GM23338 (cell line): ENCODE measurements around the gene KIAA1755. TPM values are rescaled to one million over a fixed set of nuclear protein-coding genes. Genes with fewer than 3 reads are reported as not detected.

Experiments used
- ATAC-seq: fragments of 200-7000 bp; cut with Tn5 transposase; 3 replicates; pipeline ENCODE4 v1.9.1; 2020
- DNase-seq: peaks from one replicate; pipeline ENCODE4 v3.0.0-alpha.2; 2015; ENCODE audit warnings: low spot score
- H2AFZ ChIP-seq: fragments of 200-600 bp; sonication (generic); 2 replicates; pipeline ENCODE4 v1.8.0; 2016; ENCODE audit warnings: antibody characterized with exemption, mild to moderate bottlenecking, moderate library complexity
- H3F3A ChIP-seq: fragments of 200-600 bp; sonication (generic); replicated peaks from 2 replicates; pipeline ENCODE4 v1.8.0; 2017; ENCODE audit warnings: antibody characterized with exemption, mixed run types, low read depth
- H3K27ac ChIP-seq: fragments of 200-600 bp; sonication (generic); 2 replicates; pipeline ENCODE4 v1.6.1; 2016; ENCODE audit warnings: low read depth
- H3K27me3 ChIP-seq: fragments of 200-600 bp; sonication (generic); 2 replicates; pipeline ENCODE4 v1.8.0; 2016; ENCODE audit warnings: mild to moderate bottlenecking, mixed run types, moderate library complexity; ENCODE audit not compliant: insufficient read depth
- H3K36me3 ChIP-seq: fragments of 200-600 bp; sonication (generic); 2 replicates; pipeline ENCODE4 v1.8.0; 2016; ENCODE audit warnings: mild to moderate bottlenecking; ENCODE audit not compliant: insufficient read depth
- H3K4me1 ChIP-seq: fragments of 200-600 bp; sonication (generic); 2 replicates; pipeline ENCODE4 v1.8.0; 2016; ENCODE audit warnings: mild to moderate bottlenecking, moderate library complexity; ENCODE audit not compliant: insufficient read depth
- H3K4me2 ChIP-seq: fragments of 200-600 bp; sonication (generic); 2 replicates; pipeline ENCODE4 v1.7.1; 2017; ENCODE audit warnings: mixed run types
- H3K4me3 ChIP-seq: fragments of 200-600 bp; sonication (generic); 2 replicates; pipeline ENCODE4 v1.6.1; 2016; ENCODE audit warnings: mixed run types
- H3K79me2 ChIP-seq: fragments of 200-600 bp; sonication (generic); replicated peaks from 2 replicates; pipeline ENCODE4 v1.8.0; 2017; ENCODE audit warnings: mild to moderate bottlenecking; ENCODE audit not compliant: insufficient read depth
- H3K9me2 ChIP-seq: fragments of 200-600 bp; sonication (generic); 2 replicates; pipeline ENCODE4 v1.8.0; 2017; ENCODE audit not compliant: insufficient read depth
- H4K20me1 ChIP-seq: fragments of 200-600 bp; sonication (generic); replicated peaks from 2 replicates; pipeline ENCODE4 v1.8.0; 2017; ENCODE audit warnings: mild to moderate bottlenecking; ENCODE audit not compliant: insufficient read depth
- H3K27ac Mint-ChIP-seq: 2 replicates; pipeline ENCODE4 v1.8.0; 2020; ENCODE audit warnings: inconsistent platforms, mild to moderate bottlenecking, moderate library complexity, mixed read lengths
- H3K27me3 Mint-ChIP-seq: 3 replicates; pipeline ENCODE4 v1.8.0; 2022; ENCODE audit warnings: low read depth, mild to moderate bottlenecking, moderate library complexity, mixed read lengths, inconsistent platforms; ENCODE audit not compliant: insufficient read depth, poor library complexity
- H3K36me3 Mint-ChIP-seq: 3 replicates; pipeline ENCODE4 v1.8.0; 2021; ENCODE audit warnings: low read depth, mild to moderate bottlenecking, inconsistent platforms, moderate library complexity, mixed read lengths
- H3K4me1 Mint-ChIP-seq: 3 replicates; pipeline ENCODE4 v1.8.0; 2020; ENCODE audit warnings: mild to moderate bottlenecking, inconsistent platforms, mixed read lengths
- H3K4me3 Mint-ChIP-seq: 3 replicates; pipeline ENCODE4 v1.8.0; 2021; ENCODE audit warnings: moderate library complexity, mild to moderate bottlenecking, inconsistent platforms, mixed read lengths
- H3K9me3 Mint-ChIP-seq: 3 replicates; pipeline ENCODE4 v1.8.0; 2020; ENCODE audit warnings: moderate library complexity, mild to moderate bottlenecking, inconsistent platforms, mixed read lengths
- EZH2 ChIP-seq: fragments of 200-600 bp; sonication (generic); IDR thresholded peaks from one replicate; pipeline ENCODE4 v1.8.0; 2017; ENCODE audit warnings: antibody characterized with exemption, mild to moderate bottlenecking, low read depth; ENCODE audit not compliant: unreplicated experiment
- EZH2phosphoT487 ChIP-seq: fragments of 200-600 bp; sonication (generic); IDR thresholded peaks from one replicate; pipeline ENCODE4 v1.8.1; 2018; ENCODE audit warnings: antibody characterized with exemption; ENCODE audit not compliant: unreplicated experiment
- NANOG ChIP-seq: IDR thresholded peaks from 2 replicates; pipeline ENCODE4 v1.6.1; 2016; ENCODE audit warnings: antibody characterized with exemption, borderline replicate concordance
- POLR2AphosphoS5 ChIP-seq: IDR thresholded peaks from 2 replicates; pipeline ENCODE4 v1.6.1; 2016; ENCODE audit warnings: antibody characterized with exemption, low read depth
- ZNF114 ChIP-seq: fragments of 250-450 bp; sonication (Bioruptor Pico); IDR thresholded peaks from 2 replicates; pipeline ENCODE4 v1.5.0; 2020; ENCODE audit warnings: mild to moderate bottlenecking, moderate library complexity
- ZNF331 ChIP-seq: fragments of 250-450 bp; sonication (Bioruptor Pico); IDR thresholded peaks from 2 replicates; pipeline ENCODE4 v1.5.0; 2020; ENCODE audit warnings: low read depth, mild to moderate bottlenecking, moderate library complexity
- polyA plus RNA-seq: library from polyadenylated mRNA; unstranded; fragments of >200 nt; fragmentation: Nextera tagmentation; extraction: Ambion mirVana; gene quantifications from 2 replicates; pipeline ENCODE4 v1.2.1, GENCODE V29; 2016
- total RNA-seq: library from RNA; depleted of rRNA; stranded (reverse); fragments of >200 nt; shearing (Covaris generic); gene quantifications from 2 replicates; pipeline ENCODE4 v1.2.3, GENCODE V29; 2014
- TF ChIP-seq, protein P1 (sequence below): IDR thresholded peaks from 2 replicates; pipeline ENCODE4 v1.6.1; 2016; ENCODE audit warnings: antibody characterized with exemption
- TF ChIP-seq, protein P2 (sequence below): IDR thresholded peaks from one replicate; pipeline ENCODE4 v1.6.1; 2018; ENCODE audit warnings: antibody characterized with exemption; ENCODE audit not compliant: unreplicated experiment

The KIAA1755 gene
- total and polyA plus RNA-seq, 2 experiments from 2014 or later: 0.28 TPM; not detected in 1

DNA sequence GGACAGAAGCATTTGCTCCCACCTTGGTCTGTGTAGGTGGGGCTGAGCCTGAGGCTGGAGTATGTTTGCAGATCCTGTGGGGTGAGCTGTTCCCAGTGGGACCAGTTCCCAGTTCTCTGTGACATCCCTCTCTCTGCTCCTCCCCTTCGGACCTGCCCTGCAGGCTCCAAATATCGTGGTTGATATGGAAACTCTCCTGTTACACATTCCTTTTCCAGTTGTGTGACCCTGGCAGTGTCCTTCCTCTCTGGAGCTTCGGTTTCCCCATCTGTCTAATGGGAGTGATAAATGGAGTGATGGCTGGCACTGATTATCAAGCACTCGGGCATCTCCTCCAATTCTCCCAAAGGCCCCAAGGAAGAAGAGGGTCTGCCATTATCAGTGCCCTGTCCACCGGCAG lies 79.8 kb downstream of the KIAA1755 start:
- TF ChIP-seq POLR2AphosphoS5: no peak
- no peak for TF ChIP-seq ZNF114
- TF ChIP-seq ZNF331 (CRISPR knock-in tag): no peak
- TF ChIP-seq, protein P1, sequence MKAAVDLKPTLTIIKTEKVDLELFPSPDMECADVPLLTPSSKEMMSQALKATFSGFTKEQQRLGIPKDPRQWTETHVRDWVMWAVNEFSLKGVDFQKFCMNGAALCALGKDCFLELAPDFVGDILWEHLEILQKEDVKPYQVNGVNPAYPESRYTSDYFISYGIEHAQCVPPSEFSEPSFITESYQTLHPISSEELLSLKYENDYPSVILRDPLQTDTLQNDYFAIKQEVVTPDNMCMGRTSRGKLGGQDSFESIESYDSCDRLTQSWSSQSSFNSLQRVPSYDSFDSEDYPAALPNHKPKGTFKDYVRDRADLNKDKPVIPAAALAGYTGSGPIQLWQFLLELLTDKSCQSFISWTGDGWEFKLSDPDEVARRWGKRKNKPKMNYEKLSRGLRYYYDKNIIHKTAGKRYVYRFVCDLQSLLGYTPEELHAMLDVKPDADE: no peak
- TF ChIP-seq, protein P2, sequence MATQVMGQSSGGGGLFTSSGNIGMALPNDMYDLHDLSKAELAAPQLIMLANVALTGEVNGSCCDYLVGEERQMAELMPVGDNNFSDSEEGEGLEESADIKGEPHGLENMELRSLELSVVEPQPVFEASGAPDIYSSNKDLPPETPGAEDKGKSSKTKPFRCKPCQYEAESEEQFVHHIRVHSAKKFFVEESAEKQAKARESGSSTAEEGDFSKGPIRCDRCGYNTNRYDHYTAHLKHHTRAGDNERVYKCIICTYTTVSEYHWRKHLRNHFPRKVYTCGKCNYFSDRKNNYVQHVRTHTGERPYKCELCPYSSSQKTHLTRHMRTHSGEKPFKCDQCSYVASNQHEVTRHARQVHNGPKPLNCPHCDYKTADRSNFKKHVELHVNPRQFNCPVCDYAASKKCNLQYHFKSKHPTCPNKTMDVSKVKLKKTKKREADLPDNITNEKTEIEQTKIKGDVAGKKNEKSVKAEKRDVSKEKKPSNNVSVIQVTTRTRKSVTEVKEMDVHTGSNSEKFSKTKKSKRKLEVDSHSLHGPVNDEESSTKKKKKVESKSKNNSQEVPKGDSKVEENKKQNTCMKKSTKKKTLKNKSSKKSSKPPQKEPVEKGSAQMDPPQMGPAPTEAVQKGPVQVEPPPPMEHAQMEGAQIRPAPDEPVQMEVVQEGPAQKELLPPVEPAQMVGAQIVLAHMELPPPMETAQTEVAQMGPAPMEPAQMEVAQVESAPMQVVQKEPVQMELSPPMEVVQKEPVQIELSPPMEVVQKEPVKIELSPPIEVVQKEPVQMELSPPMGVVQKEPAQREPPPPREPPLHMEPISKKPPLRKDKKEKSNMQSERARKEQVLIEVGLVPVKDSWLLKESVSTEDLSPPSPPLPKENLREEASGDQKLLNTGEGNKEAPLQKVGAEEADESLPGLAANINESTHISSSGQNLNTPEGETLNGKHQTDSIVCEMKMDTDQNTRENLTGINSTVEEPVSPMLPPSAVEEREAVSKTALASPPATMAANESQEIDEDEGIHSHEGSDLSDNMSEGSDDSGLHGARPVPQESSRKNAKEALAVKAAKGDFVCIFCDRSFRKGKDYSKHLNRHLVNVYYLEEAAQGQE: no peak
- no peak for ATAC-seq
- no peaks in the 10 kb centered on the region for H3K27me3 ChIP-seq

DNA sequence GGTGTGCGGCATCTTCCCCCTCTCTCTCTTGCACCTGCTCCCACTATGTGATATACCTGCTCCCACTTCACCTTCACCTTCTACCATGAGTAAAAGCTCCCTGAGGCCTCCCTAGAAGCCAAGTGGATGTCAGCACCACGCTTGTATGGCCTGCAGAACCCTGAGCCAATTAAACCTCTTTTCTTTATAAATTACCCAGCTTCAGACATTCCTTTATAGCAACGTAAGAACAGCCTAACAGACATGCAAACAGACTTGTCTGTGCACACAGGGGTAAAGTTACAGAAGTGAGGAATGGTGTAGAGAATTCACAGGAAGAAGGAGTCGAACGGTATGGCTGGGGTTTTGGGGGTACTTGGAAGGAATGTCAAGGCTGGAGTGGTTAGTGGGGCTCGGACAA lies 80.7 kb downstream of the KIAA1755 start:
- TF ChIP-seq EZH2: no peak
- TF ChIP-seq NANOG: no peak
- no peak for TF ChIP-seq EZH2phosphoT487
- no peak overlapping the region for H3K4me3 Mint-ChIP-seq
- peaks cover 8% of the 10 kb centered on the region for H3K4me1 ChIP-seq
- H3K27me3 Mint-ChIP-seq: no peaks in the 10 kb centered on the region
- no peak overlapping the region for H3K27ac Mint-ChIP-seq
- DNase-seq (no peak), ATAC-seq (no peak)
- no peaks in the 10 kb centered on the region for H3F3A ChIP-seq
- H3K36me3 Mint-ChIP-seq: no peaks in the 10 kb centered on the region
- no peaks in the 10 kb centered on the region for H3K27me3 ChIP-seq
- no peak overlapping the region for H3K4me2 ChIP-seq
- H3K27ac ChIP-seq: no peak overlapping the region
- H3K79me2 ChIP-seq: no peaks in the 10 kb centered on the region
- H3K36me3 ChIP-seq: no peaks in the 10 kb centered on the region
- H3K9me3 Mint-ChIP-seq: no peaks in the 10 kb centered on the region
- H4K20me1 ChIP-seq: no peaks in the 10 kb centered on the region
- H3K4me3 ChIP-seq: no peak overlapping the region
- H3K9me2 ChIP-seq: no peaks in the 10 kb centered on the region
- no peak overlapping the region for H2AFZ ChIP-seq
- peaks cover 2% of the 10 kb centered on the region; the same call in 2 of the 3 replicates for H3K4me1 Mint-ChIP-seq

More for the DNA sequence above, 79.8 kb downstream of the KIAA1755 start:
- Histone ChIP-seq H3K79me2 (no peaks in the 10 kb centered on the region), H3K4me1 (peaks cover under 1% of the 10 kb centered on the region; the same call in 1 of the 2 replicates), H4K20me1 (no peaks in the 10 kb centered on the region), H3K4me2 (no peak overlapping the region), H3K27ac (no peak overlapping the region), H3F3A (no peaks in the 10 kb centered on the region), H2AFZ (no peak overlapping the region), H3K9me2 (no peaks in the 10 kb centered on the region), H3K36me3 (no peaks in the 10 kb centered on the region), H3K4me3 (no peak overlapping the region)
- no peaks in the 10 kb centered on the region for H3K27me3 Mint-ChIP-seq
- no peak overlapping the region for H3K4me3 Mint-ChIP-seq
- DNase-seq: no peak
- no peak overlapping the region for H3K27ac Mint-ChIP-seq
- H3K9me3 Mint-ChIP-seq: no peaks in the 10 kb centered on the region
- no peaks in the 10 kb centered on the region for H3K4me1 Mint-ChIP-seq
- H3K36me3 Mint-ChIP-seq: no peaks in the 10 kb centered on the region
